ENCODE results near the gene ACOT2.

DNA sequence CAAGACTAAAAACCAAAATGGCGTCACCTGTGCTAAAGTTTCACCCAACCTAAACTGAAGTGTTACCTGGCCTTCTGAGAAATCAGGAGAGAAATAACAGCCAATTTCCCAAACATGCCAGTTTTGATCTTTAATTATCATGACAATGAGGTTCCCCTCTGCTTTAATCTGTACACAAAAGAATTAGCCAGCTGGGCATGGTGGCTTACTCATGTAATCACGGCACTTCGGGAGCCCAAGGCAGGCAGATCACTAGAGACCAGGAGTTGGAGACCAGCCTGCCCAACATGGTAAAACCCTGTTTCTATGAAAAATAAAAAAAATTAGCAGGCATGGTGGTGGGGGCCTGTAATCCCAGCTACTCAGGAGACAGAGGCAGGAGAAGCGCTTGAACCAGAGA, 15.2 kb upstream of the ACOT2 start:
- TF ChIP-seq, protein P1, sequence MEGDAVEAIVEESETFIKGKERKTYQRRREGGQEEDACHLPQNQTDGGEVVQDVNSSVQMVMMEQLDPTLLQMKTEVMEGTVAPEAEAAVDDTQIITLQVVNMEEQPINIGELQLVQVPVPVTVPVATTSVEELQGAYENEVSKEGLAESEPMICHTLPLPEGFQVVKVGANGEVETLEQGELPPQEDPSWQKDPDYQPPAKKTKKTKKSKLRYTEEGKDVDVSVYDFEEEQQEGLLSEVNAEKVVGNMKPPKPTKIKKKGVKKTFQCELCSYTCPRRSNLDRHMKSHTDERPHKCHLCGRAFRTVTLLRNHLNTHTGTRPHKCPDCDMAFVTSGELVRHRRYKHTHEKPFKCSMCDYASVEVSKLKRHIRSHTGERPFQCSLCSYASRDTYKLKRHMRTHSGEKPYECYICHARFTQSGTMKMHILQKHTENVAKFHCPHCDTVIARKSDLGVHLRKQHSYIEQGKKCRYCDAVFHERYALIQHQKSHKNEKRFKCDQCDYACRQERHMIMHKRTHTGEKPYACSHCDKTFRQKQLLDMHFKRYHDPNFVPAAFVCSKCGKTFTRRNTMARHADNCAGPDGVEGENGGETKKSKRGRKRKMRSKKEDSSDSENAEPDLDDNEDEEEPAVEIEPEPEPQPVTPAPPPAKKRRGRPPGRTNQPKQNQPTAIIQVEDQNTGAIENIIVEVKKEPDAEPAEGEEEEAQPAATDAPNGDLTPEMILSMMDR (IDR thresholded peaks at IDR 0.05) = no peak
- TF ChIP-seq POLR2A (IDR thresholded peaks at IDR 0.05) = no peak

All from adrenal gland (tissue), 5 donors.